NCI-H748 (cell line): ENCODE measurements around the gene YWHAG.
"Not testable (repeated sequence)": the region's sequence is repeated elsewhere in the genome, so short reads cannot be mapped to it uniquely, and the experiment has no call there.

ENCODE experiments used
- DNase-seq: peaks from one replicate; lab custom pipeline; 2025; ENCODE audit not compliant: unreplicated experiment; lab: John Stamatoyannopoulos, UW

YWHAG gene

DNA sequence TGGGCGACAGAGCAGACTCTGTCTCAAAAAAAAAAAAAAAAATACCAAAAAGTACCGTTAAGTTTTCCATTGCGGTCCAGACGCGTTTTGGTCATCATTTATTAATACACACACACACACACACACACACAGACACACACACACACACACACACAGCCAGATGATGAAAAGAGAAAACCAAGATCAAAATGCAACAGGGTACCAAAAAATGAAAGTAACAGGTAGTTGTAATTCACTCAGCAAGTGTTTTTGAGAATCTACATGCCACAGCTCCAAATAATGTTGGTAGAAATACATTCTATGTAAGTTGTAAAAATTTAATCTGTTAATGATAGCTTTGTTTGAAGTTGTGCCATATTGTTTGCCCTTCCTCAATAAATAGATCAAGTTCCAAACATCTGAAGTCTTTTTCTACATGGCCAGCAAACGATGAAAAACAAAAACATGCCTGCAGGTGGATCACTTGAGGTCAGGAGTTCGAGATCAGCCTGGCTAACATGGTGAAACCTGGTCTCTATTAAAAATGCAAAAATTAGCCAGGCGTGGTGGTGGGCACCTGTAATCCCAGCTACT, 9.4 kb downstream of the YWHAG start:
- DNase-seq: no peak

DNA sequence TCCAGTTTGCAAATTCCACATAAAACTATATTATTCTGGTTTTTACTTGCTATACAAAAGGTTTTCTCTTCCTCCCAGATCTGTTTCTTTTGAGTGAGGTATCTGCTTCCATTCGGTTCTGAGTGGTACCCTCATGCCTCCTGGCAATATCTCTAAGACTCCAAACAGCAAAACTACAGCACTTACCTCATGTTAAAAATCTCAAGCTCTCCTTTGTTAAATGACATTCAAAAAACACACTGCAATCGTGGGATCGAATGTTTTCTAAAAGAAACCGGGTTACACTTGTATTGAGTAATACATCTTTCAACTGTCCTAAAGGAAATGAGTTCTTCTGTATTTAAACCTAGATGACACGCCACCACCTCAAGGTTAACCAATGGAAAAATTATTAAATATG, 11.1 kb downstream of the YWHAG start:
- no peak for DNase-seq

DNA sequence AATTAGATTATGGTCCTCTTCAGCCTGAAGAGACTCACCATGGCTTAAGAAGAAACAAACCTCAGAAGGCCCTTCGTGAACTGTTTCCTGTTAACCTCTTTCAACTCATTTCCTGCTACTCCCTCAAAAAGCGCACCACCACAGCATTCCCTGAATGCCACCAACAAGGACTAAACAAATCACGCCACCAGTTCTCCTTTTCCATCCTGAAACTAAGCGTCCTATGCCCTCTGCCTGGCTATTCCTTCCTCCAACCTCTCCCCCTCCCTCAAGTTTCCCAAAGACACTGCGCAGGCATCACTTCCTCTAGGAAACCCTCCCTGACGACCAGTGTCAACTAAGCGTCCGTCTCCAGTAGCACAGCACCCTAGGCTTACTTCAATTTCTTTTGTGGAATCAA, 12.0 kb downstream of the YWHAG start:
- DNase-seq: no peak

DNA sequence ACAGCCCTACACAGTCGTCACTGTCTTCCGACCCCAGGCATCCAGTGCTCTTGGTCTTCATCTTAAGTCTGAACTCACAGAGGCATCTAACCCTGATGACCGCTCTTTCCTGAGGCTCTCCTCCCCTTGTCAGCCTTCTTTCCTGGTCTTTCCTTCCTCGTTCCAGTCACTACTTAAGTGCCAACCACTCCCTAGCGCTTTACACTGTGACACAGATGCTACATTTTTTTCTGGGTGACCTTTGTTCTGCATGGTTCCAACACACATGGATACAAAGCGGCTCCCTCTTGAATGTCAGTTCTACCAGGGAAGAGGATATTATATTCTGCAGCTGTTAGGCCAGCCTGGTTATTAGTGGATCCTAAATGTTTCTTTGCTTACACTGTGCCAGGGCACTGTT, 12.7 kb downstream of the YWHAG start:
- no peak for DNase-seq

DNA sequence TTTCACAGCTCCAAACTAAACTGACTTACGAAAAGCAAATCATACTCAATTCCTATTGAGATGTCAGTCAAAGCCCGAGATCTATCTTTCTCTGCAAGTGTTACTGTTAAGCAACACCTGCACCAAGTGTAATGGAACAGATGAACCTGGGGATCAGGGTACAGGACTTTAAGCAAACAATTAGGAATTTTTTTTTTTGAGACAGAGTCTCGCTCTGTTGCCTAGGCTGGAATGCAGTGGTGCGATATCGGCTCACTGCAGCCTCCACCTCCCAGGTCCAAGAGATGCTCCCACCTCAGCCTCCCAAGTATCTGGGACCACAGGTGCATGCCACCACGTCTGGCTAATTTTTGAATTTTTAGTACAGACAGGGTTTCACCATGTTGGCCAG, 14.9 kb downstream of the YWHAG start:
- DNase-seq: no peak

DNA sequence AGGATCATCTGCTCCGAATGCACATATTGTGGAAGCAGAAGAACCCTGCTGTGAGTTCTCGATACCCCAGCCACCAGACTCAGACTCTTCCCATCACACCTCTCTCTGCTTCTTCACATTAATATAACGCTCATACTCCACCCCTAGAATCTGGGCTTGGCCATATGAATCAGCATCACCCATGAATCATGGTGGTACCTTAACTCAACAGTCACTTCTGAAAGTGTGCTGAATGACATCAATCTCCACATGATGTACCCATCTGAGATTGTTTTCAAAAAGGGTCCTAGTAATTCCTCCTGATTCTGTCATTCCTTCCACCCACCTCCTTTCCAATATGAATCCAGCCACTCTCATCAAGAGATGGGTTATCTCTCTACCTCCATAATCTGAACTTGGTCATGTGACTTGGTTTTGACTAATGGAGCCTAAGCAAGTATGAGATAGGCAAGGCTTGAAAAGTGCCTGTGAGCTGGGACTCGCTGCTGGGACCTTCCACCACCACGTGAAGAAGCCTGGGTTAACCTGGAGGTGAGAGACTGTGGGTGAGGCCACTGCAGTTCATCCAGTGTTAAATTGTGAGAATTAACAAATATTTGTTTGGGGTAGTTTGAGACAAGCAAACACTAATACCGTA, 15.4 kb downstream of the YWHAG start:
- no peak for DNase-seq

DNA sequence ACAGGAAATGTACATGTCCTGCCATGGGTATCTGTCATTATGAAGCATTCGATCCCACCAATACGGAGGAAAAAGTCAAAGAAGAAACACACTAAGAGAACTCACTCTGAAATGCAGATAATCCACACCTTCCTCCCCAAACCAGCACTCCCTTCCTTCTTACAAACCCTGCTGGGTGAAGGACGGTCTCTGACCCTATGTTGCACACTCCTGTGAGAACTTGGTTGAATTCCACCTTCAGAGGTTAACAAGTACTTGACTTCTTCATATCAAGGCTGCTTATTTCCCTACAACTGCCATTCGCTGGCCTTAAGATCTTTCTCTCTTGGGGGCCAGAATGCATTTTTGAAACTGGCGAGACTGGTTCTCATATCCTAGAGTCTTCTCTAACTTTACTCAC, 16.6 kb downstream of the YWHAG start:
- DNase-seq: no peak

DNA sequence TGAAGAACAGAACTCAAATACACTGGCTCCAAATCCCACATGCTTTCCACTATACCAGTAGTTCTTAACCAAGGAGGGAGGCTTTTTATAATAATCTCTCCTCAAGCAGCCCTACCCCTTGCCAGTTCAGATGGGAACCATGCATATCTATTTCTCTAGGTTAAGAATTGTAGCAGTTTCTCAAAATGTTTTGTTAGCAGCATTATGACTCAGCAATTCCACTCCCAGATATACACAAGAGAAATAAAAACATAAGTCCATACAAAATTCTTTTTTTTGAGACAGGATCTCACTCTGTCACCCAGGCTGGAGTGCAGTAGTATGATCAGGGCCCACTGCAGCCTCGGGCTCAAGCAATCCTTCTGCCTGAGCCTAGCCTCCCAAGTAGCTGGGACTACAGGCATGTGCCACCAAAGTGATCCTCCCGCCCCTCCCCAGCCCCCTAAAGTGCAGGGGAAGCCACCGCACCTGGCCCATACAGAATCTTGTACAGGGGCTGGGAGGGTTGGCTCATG, 18.1 kb downstream of the YWHAG start:
- DNase-seq: no peak

DNA sequence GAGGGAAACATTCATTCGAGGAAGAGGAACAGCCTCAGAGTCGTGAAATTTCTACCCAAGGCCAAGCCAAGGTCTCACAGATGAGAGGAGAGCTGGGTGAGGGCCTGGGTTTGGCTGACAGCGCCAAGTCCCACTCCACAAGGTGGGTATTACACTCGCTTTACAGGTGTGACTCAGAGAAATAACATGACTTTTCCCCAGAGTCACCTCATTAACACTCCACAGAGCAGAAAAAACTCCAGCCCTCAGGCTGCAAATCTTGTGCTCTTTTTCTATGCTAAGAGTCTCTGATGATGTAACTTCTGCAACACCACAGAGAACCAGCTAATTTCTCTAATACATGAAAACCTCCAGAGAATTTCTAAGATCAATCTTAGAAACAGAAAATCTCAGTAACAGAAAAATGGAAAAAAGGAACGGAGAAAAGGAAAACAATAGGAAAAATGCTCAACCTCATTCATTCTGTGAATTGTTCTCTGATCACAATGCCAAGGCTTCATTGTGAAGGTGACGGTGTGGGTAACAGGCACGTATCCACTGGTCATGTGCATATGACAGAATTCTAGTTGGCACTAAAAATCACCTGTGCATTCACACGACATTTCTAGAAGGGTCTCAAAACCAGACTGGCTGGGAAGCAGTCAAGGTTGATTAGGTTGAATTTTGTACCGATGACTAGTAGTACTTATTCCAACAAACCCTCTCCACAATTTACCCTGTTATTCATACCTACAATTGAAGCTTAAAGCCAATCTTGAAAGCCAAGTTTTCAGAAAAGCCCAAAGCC, 20.3 kb downstream of the YWHAG start:
- no peak for DNase-seq

DNA sequence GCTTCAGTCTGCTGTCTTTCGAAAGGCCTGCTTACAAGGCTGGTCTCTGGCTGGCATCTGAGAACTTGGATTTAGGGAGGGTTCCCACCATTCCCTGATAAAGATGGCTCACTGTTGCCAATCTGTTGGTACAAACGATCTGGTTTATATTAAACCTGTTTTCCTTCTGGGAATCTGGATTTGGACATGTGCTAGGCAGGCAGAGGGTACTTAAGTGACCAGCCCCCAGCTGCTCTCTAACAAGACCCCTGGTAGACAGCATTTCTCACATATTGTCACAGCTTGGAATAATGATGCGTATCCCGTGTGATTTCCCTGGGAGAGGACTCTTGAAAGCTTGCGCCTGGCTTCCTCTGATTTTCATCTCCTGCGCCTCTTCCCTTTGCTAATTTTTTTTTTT, 21.6 kb downstream of the YWHAG start:
- no peak for DNase-seq

DNA sequence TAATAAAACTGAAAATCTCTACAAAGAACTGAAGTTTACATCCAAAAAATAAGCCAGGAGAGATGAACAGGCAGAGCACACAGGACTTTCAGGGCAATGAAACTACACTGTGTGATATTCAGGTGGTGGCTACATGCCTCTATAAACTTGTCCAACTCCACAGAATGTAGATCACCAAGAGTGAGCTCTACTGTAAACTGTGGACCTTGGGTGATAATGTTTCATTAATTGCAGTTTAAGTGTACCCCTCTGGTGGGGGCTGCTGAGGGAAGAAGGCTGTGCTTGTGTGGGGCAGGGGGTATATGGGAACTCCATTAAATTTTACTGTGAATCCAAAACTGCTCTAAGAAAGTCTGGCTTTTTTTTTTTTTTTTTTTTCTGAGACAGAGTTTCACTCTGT, 22.7 kb downstream of the YWHAG start:
- DNase-seq: no peak

DNA sequence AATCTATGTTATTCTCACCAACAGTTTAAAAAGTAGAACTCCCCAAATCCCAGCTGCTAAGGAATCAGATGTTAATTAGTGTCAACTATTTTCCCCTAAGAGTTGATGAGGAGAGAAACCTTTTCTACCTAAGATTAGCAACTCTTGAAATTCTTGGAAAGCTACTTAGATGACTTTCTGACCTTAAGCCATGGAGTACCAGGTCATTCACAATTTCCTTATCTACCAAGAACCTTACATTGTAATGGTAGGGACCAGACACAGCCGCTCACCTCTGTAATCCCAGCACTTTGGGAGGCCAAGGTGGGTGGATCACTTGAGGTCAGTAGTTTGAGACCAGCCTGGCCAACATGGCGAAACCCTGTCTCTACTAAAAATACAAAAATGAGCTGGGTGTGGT, 23.4 kb downstream of the YWHAG start:
- not testable (repeated sequence) for DNase-seq

DNA sequence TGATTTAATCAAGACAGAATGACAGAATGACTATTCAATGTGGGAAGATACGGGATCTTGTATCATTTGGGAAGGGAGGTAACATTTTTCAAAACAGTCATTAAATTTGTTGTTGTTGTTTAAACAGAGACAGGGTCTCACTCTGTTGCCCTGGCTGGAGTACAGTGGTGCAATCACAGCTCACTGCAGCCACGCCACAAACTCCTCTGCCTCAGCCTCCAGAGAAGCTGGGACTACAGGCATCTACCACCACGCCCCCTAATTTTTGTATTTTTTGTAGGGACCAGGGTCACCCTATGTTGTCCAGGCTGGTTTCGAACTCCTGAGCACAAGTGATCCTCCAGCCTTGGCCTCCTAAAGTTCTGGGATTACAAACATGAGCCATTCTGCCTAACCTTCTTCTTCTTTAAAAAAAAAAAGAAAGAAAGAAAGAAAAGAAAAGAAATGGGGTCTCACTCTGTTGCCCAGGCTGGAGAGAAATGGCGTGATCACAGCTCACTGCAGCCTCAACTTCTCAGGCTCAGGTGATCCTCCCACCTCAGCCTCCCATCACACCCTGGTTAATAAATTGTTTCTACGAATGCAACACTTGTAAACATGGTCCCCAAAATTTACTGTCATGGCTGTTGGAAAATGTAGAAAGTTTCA, 24.3 kb downstream of the YWHAG start:
- DNase-seq: no peak

DNA sequence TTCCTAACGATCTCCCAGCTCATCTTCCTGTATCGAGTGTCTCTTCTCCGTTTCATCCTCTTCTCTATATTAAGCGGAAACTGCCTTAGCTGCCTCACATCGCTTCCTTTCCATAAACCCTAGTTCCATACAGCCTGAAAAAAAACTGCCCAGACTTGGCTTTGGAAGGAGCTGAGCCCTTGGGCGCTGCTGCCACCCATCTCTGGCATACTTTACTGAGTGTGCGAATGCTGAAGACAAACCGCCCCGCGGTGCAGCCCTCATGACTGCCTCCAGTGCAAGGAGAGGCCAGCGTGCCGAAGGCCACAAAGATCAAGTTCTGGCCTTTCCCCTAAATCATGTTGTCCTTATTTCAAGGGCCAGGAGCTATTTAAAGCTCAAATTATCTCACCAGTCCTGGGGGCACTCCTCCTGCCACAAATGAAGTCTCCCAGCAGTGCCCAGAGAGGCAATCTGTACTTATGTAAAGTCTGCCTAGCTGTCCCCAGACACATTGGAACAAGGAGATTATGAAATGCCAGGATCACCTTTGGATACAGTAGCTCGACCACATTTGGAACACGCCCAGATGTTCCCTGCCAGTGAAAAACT, 25.2 kb downstream of the YWHAG start:
- no peak for DNase-seq

DNA sequence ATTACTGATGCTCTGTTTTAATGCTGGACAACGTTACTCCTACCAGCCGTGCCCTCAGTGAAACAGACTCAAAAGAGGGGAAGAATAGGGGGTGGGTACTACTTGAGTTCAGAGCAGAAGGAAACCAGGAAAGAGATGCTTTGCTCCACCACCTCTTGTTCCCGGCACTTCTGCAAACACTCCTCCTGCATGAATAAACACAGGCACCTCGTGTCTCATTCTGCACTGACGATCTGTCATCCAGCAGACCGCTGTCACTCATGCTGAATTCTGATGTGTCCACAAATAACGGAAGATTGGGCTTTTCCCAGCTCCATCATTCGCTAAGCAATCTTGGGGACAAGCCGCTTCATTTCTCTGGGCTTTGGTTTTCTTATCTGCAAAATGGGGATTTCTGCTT, 26.7 kb downstream of the YWHAG start:
- no peak for DNase-seq

DNA sequence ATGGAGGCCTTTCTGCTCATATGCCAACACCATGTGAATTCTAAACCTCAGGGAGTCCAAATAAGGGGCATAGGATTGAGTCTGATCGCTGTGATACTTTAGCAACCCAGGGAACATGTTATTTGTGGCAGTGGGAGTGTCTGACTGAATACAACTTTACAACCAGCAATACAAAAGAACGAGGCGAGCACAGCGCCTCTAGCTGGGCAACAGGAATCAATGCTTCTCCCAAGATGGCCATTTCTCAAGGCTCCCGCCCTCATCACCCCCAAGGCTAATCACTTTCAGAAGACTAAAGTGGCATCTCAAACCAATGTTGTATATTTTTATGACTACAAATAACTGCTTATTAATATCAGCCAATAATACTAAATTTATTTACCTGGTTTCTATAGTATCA, 28.1 kb downstream of the YWHAG start:
- no peak for DNase-seq

DNA sequence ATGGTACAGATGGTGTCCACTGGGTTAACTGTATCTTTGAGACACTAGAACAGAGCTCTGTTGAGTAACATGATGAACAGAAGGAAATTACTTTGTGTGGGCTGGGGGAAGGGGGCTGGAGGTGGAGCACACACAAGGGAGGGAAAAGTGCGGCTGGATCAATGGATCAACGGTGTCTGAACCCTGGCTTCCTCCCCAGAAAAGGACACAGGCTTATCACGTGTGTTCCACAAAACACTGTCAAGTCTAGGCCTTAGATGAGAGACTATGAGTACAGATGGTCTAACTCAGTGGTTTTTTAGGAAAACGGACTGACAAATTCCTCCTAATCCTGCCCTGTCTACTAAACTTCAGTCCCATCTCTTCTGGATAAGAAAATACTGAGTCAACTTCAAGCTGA, 28.5 kb downstream of the YWHAG start:
- DNase-seq: no peak

DNA sequence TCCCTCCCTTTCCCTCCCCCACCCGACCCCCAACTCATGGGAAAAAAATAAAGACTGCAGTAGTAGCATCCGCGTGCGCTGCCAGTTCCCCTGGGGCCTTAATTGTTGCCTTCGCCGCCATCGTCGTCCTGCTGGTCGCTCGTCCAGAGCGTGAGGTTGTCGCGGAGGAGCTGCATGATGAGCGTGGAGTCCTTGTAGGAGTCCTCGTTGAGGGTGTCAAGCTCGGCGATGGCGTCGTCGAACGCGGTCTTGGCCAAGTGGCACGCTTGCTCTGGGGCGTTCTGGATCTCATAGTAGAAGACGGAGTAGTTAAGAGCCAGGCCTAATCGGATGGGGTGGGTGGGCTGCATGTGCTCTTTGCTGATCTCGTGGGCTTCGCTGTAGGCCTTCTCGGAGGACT, 29.3 kb downstream of the YWHAG start:
- DNase-seq: no peak

DNA sequence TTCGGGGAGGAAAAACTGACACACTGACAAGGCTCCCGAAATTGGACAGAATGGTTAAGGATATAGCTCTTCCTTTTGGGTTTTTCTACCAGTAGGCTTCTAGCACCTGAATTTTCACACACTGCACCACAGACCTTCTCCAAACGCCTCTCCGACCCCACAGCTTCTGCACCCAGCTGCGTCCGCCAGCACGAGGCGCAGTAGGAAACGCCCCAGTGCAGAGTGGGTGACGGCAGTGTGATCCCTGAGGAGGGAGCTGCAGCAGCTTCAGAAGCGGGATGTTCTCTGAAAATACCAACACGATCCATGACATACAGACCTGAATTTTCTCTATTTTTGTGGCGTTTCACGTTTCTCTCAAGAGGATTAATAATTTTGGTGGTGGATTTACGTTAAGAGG, 30.4 kb downstream of the YWHAG start:
- DNase-seq: no peak

DNA sequence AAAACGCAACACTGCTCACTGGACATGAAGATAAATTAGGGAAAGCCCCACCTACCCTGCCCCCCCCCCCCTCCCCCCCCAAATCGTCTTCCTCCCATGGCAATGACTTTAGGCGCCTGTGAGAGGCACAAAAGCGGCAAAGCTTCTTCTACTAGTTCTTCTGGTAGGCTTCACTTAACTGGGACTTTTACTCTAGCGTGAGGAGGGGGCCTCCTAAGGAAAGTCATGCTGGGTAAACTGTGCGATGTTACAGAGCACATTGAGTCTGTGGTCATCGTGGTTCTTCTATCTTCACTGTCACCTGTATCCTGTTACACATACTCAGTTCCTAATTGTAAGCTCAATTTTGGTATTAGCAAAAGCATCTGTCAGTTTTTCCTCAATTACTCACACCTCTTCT, 31.2 kb downstream of the YWHAG start:
- DNase-seq: no peak

DNA sequence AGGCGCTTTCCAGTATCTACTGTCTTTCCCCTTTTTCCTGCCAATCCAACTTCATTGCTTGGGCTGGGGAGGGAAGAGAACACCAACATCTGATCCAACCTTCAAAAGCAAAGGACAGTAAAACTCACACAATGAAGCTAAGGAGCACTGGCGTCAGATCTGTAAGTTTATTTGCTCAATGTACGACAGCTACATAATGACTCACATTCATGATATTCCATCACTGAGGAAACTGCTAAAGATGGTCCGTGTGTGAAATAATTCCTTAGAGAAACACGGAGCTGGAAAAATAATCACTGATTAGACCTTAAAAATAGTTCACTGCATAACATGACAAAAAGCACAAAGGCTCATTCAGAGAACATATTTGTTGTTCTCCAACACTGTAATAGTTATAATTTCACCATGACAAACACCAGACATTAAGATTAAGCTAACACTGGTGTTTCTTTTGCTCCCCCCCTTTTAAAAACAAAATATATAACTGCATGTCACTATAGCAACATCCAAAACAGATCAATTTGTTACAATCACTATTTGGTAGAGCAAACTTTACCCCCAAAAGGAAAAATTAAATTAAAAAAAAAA, 32.1 kb downstream of the YWHAG start:
- no peak for DNase-seq
